Brain microvascular endothelial cell (primary cell): Measurements from ENCODE around the gene IRGC.

Source experiments
- DNase-seq: peaks from one replicate; pipeline ENCODE4 v3.0.0-alpha.2; 2020
- H3K27ac ChIP-seq: fragments of 250-450 bp; sonication (Bioruptor Pico); 2 replicates; pipeline ENCODE4 v1.5.1; 2020; ENCODE audit warnings: mild to moderate bottlenecking, moderate library complexity
- H3K27me3 ChIP-seq: fragments of 250-450 bp; sonication (Bioruptor Pico); replicated peaks from 2 replicates; pipeline ENCODE4 v1.5.1; 2020; ENCODE audit warnings: mild to moderate bottlenecking
- H3K36me3 ChIP-seq: fragments of 250-450 bp; sonication (Bioruptor Pico); replicated peaks from 2 replicates; pipeline ENCODE4 v1.5.1; 2020; ENCODE audit warnings: mild to moderate bottlenecking
- H3K4me3 ChIP-seq: 2 replicates; pipeline ENCODE4 v1.5.1; 2011; ENCODE audit warnings: low read depth, mild to moderate bottlenecking, control low read depth, low read length, moderate library complexity
- in situ Hi-C: cut with HindIII; loops from 2 replicates; pipeline ENCODE4 v1.10.0; 2017; ENCODE audit warnings: low sequenced_read_pairs, low pct_ligation_motif_present
- TF ChIP-seq, protein P1 (sequence below): IDR thresholded peaks from 2 replicates; pipeline ENCODE4 v1.5.1; 2011; ENCODE audit warnings: low read depth, mild to moderate bottlenecking, moderate library complexity, low read length, control low read depth, inconsistent platforms; ENCODE audit errors: missing control alignments

Gene IRGC

DNA sequence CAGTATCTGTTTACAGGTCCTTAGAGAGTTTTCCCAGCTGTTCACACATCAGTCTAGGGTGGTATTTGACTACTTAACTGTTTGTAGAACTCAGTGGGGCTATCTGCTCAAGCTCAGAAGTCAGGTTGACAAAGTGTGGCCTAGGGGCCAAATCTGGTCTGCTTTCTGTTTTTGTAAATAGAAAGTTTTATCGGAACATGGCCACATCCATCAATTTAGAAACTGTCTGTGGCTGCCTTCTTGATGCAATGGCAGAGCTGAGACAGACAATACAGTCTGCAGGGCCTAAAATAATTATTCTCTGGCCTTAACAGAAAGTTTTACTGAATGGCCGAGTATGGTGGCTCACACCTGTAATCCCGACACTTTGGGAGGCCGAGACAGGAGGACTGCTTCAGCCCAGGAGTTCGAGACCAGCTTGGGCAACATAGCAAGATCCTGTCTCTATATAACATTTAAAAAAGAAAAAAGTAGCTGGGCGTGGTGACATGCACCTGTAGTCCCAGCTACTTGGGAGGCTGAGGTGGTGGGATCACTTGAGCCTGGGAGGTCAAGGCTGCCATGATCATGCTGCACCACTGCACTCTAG is 36.5 kb downstream of the IRGC start:
- H3K27ac ChIP-seq, result peak overlapping the region; percentile 98
- peaks cover 35% of the 10 kb centered on the region for H3K36me3 ChIP-seq
- TF ChIP-seq, protein P1, sequence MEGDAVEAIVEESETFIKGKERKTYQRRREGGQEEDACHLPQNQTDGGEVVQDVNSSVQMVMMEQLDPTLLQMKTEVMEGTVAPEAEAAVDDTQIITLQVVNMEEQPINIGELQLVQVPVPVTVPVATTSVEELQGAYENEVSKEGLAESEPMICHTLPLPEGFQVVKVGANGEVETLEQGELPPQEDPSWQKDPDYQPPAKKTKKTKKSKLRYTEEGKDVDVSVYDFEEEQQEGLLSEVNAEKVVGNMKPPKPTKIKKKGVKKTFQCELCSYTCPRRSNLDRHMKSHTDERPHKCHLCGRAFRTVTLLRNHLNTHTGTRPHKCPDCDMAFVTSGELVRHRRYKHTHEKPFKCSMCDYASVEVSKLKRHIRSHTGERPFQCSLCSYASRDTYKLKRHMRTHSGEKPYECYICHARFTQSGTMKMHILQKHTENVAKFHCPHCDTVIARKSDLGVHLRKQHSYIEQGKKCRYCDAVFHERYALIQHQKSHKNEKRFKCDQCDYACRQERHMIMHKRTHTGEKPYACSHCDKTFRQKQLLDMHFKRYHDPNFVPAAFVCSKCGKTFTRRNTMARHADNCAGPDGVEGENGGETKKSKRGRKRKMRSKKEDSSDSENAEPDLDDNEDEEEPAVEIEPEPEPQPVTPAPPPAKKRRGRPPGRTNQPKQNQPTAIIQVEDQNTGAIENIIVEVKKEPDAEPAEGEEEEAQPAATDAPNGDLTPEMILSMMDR, result no peak

DNA sequence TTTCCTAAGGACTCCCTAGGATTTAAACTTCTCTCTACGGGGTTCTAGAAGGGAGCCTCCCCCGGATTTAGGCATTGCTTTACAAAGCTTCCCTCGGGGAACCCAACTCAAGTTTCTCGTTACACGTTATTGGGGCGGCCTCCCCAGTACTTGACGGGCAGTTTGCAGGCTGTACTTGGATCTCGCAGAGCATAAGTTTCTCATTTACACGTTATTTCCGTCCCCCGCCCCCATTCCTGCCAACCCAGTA is 38.3 kb downstream of the IRGC start:
- in situ Hi-C loops, result no loop called here
- H3K27ac ChIP-seq, result peak overlapping the region; percentile 98

More for the DNA sequence above, 36.5 kb downstream of the IRGC start:
- no peak overlapping the region for H3K4me3 ChIP-seq
- no peak for DNase-seq
- in situ Hi-C loops, result no loop called here
- H3K27me3 ChIP-seq, result no peaks in the 10 kb centered on the region

DNA sequence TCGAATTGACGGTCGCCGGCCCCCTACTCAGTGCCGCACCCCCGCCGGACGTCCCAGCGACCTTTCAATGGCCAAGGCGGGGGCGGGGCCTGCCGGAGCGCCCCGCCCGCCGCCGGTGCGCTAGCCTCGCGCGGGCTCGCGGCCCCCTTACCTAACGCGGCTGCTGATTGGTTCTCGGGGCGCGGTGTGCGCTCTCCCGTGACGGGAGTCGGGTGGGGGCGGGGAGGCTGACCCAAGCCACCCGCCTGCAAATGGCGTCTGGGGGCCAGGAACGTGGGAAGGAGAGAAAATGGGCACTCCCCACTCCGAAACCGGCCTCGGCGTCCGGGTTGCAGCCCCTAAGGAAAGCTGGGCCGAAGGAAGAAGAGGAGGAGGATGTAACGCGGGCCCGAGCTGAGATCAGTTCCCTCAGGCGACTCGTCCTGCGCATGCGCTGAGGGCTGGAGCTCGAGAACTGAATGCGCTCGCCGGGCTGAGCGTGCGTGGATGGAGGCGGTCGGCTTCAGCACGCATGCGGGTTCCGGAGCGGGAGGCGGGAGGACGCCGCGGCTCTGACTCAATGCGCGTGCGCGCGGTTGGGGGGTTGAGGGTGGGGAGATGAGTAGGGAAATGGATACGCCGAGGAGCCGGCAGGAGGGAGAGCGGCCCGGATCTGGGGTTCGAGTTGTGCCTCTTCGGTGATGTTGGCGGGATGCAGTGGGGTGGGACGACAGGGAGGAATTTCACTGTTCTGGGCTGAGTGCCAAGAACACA is 38.8 kb downstream of the IRGC start, which contains the start of gene SMG9:
Gene SMG9, minus strand, starts transcription at position 460 of the 753 bp plus-strand sequence. CDS start 4,221 bp downstream, outside the sequence.
- in situ Hi-C loops, result no loop called here
- H3K36me3 ChIP-seq, result peaks cover 18% of the 10 kb centered on the region
- H3K27ac ChIP-seq, result peak within 1 kb of the TSS; percentile 98
- peak within 1 kb of the TSS; percentile 82 for H3K4me3 ChIP-seq
- peak; percentile 94 for DNase-seq
- TF ChIP-seq, protein P1, result no peak
- H3K27me3 ChIP-seq, result no peaks in the 10 kb centered on the region

More for the DNA sequence above, 38.3 kb downstream of the IRGC start:
- DNase-seq, result no peak
- TF ChIP-seq, protein P1, result no peak
- Histone ChIP-seq H3K36me3 (peaks cover 23% of the 10 kb centered on the region), H3K4me3 (peak overlapping the region; percentile 82), H3K27me3 (no peaks in the 10 kb centered on the region)

DNA sequence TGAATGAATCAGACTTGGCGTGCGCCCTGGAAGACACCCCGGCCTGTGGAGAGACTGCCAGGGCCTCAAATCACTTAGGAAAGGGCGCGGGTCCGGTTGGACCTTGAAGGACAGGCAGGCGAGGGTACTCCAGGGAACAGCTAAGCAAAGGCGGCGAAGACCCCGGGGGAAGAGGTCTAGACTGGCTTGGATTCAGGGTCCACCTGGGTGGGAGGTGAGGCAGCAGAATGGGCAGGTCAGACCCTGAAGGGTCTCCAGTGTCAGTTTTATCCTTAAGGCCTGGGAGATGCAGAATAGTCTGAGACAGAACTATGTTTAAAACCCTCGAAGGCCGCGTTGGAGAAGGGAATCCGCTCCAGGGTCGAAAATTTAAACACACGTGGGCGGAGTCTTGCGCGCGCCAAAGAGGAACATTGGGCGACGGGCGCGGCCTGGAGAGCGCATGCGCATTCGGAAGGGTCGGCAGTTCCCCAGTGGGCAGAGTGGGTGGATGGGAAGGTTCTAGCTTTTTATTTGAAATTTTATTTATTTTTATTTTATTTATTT is 39.5 kb downstream of the IRGC start:
- TF ChIP-seq, protein P1, result peak; percentile 8
- Histone ChIP-seq H3K36me3 (peaks cover 11% of the 10 kb centered on the region), H3K4me3 (peak overlapping the region; percentile 82), H3K27ac (peak overlapping the region; percentile 98), H3K27me3 (no peaks in the 10 kb centered on the region)
- in situ Hi-C loops, result no loop called here
- DNase-seq, result peak; percentile 42

DNA sequence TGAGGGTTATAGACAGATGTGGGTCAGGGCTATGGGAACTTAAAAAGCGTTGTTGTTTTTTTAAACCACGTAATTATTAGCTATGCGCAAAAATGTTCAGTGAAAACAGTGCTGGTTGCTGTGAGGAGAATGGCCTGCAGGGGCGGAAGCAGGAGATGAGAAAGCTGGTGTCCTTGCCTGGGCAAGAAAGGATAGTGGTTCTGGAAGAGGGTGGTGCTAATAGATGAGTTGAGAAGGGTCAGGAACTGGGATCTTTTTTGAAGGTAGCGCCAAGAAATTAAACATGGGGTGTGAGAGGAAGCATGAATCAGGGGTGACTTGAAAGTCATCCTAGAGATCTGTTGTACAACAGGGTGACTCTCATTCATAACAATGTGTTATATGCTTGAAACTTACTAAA is 43.6 kb downstream of the IRGC start:
- in situ Hi-C loops, result no loop called here
- TF ChIP-seq, protein P1, result peak; percentile 82
- Histone ChIP-seq H3K4me3 (no peak overlapping the region), H3K36me3 (no peaks in the 10 kb centered on the region), H3K27me3 (no peaks in the 10 kb centered on the region), H3K27ac (peak overlapping the region; percentile 80)
- peak; percentile 85 for DNase-seq
